Measurements from ENCODE around the gene RORC.

RORC gene

DNA sequence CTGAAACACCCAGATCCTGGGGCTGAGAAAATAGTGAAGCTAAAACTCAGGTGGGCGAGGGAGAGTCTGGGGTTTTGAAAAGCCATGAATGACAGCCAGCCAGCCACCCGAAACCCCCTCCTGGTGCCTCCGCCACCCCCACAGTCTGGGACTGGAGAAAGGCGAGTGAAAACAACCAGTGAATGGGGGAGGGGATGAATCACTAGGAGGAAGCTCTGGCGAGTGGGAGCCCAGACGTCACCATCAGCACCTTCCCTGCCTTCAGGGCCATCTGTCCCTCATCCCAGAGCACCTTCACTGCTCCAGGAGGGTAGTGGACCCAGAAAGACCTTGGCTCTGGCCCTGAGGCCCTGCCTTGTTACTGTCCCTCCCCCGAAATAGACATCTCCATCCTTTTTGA lies 9.2 kb downstream of the RORC start:
- no peak for TF ChIP-seq POLR2A (IDR thresholded peaks at IDR 0.05; ENCODE audit: low read depth, low read length)
- TF ChIP-seq TAF1 (IDR thresholded peaks at IDR 0.05; ENCODE audit: borderline replicate concordance, low read depth, low read length), result no peak
- no peak for TF ChIP-seq POLR2AphosphoS5 (IDR thresholded peaks at IDR 0.05; ENCODE audit: low read depth, low read length)
- FAIRE-seq (no peak), DNase-seq (ENCODE audit: insufficient read length) (no peak)

DNA sequence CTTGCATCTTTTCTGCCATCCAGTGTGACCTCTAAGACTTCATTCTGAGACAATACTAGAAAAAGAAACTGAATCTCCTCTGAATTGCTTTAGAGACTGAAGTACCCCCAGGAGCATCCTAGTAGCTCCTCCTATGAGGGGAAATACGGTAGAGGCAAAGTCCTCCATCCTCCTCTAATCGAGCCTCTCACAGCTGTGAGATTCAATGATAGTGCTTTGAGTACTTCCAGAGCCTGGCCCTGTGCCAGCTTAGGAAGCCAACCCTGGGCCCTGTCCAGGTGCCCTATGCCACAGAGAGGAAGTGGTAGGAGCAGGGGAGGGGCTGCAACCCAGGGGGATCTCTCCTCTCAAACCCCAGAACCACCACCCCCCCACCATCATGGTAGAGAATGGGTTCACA lies 10.7 kb downstream of the RORC start:
- no peak for TF ChIP-seq POLR2AphosphoS5 (IDR thresholded peaks at IDR 0.05; ENCODE audit: low read depth, low read length)
- no peak for TF ChIP-seq POLR2A (IDR thresholded peaks at IDR 0.05; ENCODE audit: low read depth, low read length)
- no peak for TF ChIP-seq TAF1 (IDR thresholded peaks at IDR 0.05; ENCODE audit: borderline replicate concordance, low read depth, low read length)
- DNase-seq (ENCODE audit: insufficient read length) (no peak), FAIRE-seq (no peak)

DNA sequence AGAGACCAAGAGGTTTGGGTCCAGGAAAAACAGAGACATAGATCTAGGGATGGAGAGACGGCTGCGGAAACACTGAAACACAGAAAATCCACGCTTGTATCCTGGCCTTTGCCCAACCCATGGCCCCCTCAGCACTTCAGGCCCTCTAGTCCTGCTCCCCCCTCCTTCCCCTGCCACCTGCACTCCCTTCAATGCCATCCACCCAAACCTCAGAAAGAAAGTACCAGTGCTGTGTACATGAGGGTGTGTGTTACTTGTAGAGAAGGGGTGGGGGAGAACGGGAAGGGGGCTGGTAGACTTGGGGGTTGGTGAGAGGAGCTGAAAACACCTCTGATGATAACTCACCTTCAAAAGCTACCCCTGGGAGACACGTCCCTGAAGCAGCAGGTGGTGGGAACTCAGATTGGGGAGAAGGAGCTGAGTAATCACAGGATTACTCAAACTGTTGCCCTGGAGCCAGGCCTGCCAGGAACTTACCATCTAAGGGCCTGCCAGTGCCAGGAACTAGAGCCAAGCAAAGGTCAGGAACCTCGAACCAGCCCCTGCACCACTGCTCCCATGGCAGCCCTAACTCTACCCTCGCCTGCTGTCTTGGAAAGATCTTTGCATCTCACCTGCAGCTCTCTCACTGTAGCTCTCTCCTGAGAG lies 11.5 kb downstream of the RORC start:
- DNase-seq (ENCODE audit: insufficient read length) (no peak), FAIRE-seq (no peak)
- TF ChIP-seq TAF1 (IDR thresholded peaks at IDR 0.05; ENCODE audit: borderline replicate concordance, low read depth, low read length), result no peak
- no peak for TF ChIP-seq POLR2A (IDR thresholded peaks at IDR 0.05; ENCODE audit: low read depth, low read length)
- no peak for TF ChIP-seq POLR2AphosphoS5 (IDR thresholded peaks at IDR 0.05; ENCODE audit: low read depth, low read length)

DNA sequence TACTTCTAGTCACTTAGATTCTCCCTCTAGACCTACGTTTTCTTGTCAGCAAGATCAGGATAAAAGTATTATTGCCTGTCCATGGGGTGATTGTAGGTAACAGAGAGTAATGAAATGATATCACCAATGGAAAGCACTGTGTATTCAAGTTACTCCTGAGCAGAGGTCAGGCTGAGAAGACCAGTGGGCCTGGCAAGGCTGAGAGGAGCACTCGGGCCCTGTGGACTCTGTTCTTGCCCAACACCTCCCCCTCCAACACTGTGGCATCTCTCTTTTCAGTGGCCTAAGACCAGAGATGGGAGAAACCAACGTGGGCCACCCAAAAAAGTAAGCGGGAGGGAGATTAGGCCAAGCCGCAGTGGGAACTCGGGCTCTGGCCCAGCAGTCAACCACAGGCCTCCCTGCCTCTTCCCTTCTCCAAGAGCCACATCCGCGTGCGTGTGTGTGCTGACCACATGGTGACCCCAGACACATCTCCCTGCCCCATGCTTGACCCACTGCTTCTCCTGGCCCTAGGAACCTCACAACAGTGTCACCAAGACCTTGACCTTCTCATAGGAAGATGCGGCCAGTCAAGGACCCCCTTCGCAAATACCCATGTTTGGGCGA lies 12.3 kb downstream of the RORC start:
- TF ChIP-seq POLR2AphosphoS5 (IDR thresholded peaks at IDR 0.05; ENCODE audit: low read depth, low read length) (no peak), POLR2A (IDR thresholded peaks at IDR 0.05; ENCODE audit: low read depth, low read length) (no peak), TAF1 (IDR thresholded peaks at IDR 0.05; ENCODE audit: borderline replicate concordance, low read depth, low read length) (no peak)
- DNase-seq (ENCODE audit: insufficient read length) (no peak), FAIRE-seq (no peak)

DNA sequence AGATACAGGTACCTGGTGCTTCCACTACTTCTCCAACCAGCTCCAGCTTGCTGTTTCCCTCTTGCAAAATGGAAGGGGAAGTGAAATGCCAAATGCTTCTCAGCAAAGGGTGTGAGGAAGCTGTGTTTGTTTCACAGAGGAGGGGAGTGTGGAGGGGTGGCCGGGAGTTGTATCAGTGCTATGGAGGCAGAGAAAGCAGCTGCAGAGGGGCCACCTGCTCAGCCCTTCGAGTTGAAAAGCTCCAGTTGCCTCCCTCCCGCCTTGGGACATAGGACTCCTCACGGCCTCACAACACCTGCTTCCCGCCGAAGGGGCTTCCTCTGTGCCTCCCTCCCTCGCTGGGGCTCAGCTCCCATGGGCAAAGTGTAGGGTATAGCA lies 14.3 kb downstream of the RORC start:
- TF ChIP-seq POLR2A (IDR thresholded peaks at IDR 0.05; ENCODE audit: low read depth, low read length) (no peak), POLR2AphosphoS5 (IDR thresholded peaks at IDR 0.05; ENCODE audit: low read depth, low read length) (no peak), TAF1 (IDR thresholded peaks at IDR 0.05; ENCODE audit: borderline replicate concordance, low read depth, low read length) (no peak)
- no peak for FAIRE-seq
- no peak for DNase-seq (ENCODE audit: insufficient read length)

DNA sequence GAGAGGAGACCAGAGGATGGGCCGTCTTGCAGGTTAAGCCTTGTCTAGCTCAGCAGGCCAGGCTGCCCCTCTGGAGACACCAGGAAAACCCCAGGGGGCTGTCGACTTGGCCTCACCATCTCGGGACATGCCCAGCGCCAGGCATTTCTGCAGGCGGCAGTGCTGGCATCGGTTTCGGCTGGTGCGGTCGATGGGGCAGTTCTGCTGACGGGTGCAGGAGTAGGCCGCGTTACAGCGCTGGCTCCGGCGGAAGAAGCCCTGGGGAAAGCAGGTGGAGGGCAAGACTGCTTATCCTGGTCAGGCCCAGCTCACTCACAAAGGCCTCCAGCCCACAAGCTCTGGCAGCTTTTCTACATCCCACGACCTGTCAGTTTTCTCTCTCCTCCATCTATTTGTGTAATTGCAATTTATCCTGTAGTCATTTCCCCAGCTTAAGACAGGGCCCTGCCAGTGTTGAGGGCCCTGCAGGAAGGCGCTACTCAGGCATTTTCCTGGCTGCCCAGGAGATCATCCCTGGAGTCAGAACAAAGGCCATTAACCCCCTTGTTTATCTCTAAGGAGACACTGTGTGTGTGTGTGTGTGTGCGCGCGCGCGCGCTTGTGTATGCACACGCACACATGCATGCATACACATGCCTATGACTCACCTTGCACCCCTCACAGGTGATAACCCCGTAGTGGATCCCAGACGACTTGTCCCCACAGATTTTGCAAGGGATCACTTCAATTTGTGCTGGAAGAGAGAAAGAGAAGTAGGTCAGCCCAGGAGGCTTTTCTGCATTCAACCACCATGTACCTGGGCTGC lies 14.9 kb downstream of the RORC start:
- DNase-seq (ENCODE audit: insufficient read length), result no peak
- no peak for FAIRE-seq
- TF ChIP-seq POLR2AphosphoS5 (IDR thresholded peaks at IDR 0.05; ENCODE audit: low read depth, low read length) (no peak), TAF1 (IDR thresholded peaks at IDR 0.05; ENCODE audit: borderline replicate concordance, low read depth, low read length) (no peak), POLR2A (IDR thresholded peaks at IDR 0.05; ENCODE audit: low read depth, low read length) (no peak)

DNA sequence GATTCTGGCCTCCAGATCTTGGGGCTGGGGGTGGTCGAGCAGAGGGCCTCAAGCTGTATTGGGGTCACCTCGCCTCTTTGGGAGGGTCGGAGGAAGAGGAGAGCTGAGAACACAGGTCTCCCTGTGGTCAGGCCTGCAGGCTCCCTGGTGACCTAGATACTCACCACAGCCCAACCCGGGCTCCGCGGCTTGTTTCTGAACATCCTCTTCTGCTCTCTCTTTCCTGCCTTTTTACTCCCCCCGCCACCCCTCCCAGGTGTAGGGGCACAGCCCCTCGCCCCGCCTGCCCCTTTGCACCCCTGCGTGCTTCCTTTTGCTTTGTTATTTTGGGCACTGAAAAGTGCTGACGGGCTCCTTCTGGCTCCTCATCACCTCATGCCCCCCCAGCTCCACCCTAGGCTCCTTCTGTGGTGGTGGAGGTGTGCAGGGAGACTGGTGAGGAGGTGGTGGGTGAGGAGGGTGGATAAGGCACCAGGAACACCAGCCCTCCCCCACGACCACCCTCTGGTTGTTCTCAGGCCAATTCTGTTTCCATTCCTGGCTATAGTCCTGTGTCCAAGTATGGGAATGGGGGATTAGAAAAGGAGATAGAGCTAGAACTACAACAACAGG lies 15.8 kb downstream of the RORC start:
- FAIRE-seq, result no peak
- no peak for TF ChIP-seq POLR2AphosphoS5 (IDR thresholded peaks at IDR 0.05; ENCODE audit: low read depth, low read length)
- no peak for TF ChIP-seq TAF1 (IDR thresholded peaks at IDR 0.05; ENCODE audit: borderline replicate concordance, low read depth, low read length)
- TF ChIP-seq POLR2A (IDR thresholded peaks at IDR 0.05; ENCODE audit: low read depth, low read length), result no peak
- DNase-seq (ENCODE audit: insufficient read length), result no peak

DNA sequence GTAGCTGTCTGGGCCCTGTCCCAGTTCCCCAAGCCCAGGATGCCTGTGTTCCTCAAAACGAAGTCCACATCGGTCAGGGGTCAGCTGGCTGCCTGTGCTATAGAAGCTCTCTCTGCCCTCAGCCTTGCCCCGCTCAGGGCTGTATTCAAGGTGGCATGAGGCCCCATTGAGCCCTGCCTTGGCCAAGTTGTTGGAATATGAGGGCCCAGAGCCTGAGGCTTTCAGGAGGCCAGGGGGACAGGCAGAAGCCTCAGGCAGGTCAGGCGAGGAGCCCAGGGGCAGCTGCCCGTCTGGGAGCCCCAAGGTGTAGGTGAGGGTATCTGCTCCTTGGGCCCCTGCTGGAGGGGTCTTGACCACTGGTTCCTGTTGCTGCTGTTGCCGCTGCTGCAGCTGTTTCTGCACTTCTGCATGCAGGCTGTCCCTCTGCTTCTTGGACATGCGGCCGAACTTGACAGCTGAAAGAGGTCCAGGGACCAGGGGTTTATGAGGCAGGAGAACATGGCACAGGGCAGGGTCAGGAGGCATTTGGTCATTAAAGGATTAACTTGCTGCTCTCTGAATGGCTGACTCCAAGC lies 16.5 kb downstream of the RORC start:
- FAIRE-seq (no peak), DNase-seq (ENCODE audit: insufficient read length) (no peak)
- no peak for TF ChIP-seq POLR2AphosphoS5 (IDR thresholded peaks at IDR 0.05; ENCODE audit: low read depth, low read length)
- TF ChIP-seq TAF1 (IDR thresholded peaks at IDR 0.05; ENCODE audit: borderline replicate concordance, low read depth, low read length), result no peak
- no peak for TF ChIP-seq POLR2A (IDR thresholded peaks at IDR 0.05; ENCODE audit: low read depth, low read length)

DNA sequence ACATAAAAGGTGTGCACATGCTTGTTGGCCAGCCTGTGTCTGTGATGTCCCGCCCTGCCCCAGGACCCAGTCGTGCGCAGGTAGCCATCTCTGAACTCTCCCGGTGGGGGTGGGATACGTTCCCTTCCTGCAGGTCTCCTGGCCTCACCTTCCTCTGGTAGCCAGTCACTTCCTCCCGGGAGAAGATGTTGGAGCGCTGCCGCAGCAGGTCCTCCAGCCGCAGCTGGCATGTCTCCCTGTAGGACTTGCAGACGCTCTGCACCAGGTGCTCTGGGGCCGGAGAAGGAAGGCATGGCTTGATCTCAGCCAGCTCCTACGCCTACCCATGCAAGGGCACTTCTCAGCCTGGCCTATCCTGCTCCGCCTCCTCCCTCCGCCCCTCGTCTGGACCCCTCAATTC lies 17.2 kb downstream of the RORC start:
- TF ChIP-seq TAF1 (IDR thresholded peaks at IDR 0.05; ENCODE audit: borderline replicate concordance, low read depth, low read length) (no peak), POLR2A (IDR thresholded peaks at IDR 0.05; ENCODE audit: low read depth, low read length) (no peak), POLR2AphosphoS5 (IDR thresholded peaks at IDR 0.05; ENCODE audit: low read depth, low read length) (no peak)
- DNase-seq (ENCODE audit: insufficient read length) (no peak), FAIRE-seq (no peak)

DNA sequence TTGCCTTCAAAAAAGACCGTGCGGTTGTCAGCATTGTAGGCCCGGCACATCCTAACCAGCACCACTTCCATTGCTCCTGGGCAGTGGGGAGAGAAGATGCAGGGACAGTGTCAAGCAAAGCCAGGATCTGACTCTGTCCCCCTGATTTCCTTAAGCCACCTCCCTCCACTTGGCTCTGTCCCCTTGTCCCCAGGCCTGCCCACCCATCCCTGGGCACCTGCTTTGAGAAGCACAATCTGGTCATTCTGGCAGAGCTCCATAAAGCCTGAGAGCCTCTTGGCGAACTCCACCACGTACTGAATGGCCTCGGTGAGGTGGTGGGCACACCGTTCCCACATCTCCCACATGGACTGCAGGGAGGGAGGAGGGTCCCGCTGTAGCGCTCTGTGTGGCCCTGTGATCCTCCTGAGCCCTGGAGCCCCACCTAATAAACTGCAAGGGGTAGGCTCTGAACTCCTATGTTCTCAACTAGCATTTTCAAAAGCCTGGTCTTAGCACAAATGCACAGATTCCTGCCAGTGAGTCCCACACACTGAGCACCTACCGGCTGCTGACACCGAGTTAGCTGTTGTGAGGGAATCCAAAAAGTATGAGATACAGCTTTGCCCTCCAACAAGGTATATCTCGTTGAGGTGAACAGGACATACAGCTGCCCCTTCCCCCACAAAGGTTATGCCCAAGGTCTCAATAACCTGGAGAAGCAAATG lies 18.2 kb downstream of the RORC start:
- DNase-seq (ENCODE audit: insufficient read length) (no peak), FAIRE-seq (no peak)
- TF ChIP-seq TAF1 (IDR thresholded peaks at IDR 0.05; ENCODE audit: borderline replicate concordance, low read depth, low read length) (no peak), POLR2A (IDR thresholded peaks at IDR 0.05; ENCODE audit: low read depth, low read length) (no peak), POLR2AphosphoS5 (IDR thresholded peaks at IDR 0.05; ENCODE audit: low read depth, low read length) (no peak)

DNA sequence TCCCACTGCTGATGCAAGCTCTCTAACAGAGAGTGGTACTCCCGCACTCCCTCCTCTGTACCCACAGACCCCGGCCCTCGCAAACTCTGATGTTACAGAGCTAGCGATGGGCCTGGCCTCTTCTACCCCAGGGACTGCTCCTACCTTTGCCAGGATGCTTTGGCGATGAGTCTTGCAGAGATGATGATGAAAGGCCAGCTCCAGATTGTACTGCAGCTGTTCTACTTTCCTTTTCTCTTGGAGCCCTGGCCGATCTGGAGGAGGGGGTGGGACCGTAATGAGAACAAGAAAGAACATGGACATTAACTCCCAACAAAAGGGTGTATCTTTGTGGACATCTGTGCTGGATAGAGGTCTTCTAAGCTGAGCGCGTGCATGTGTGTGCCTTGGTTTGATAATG lies 20.4 kb downstream of the RORC start:
- DNase-seq (ENCODE audit: insufficient read length) (no peak), FAIRE-seq (no peak)
- TF ChIP-seq POLR2A (IDR thresholded peaks at IDR 0.05; ENCODE audit: low read depth, low read length), result no peak
- no peak for TF ChIP-seq POLR2AphosphoS5 (IDR thresholded peaks at IDR 0.05; ENCODE audit: low read depth, low read length)
- no peak for TF ChIP-seq TAF1 (IDR thresholded peaks at IDR 0.05; ENCODE audit: borderline replicate concordance, low read depth, low read length)

Data from GM12892 (cell line).